ENCODE data around the gene WDR33.

- TF ChIP-seq ZNF384 (IDR thresholded peaks at IDR 0.05) (no peak), TARDBP (IDR thresholded peaks at IDR 0.05) (no peak)
These were observed 158.1 kb downstream of the WDR33 start for GRCh38 chr2:127652786-127653357.
